Erythroblast (primary cell): ENCODE results near the gene GNE.

Experiments used
- GATA1 ChIP-seq: IDR thresholded peaks from 2 replicates; pipeline ENCODE4 v1.6.1; 2011; ENCODE audit warnings: low read depth, mild to moderate bottlenecking, control low read depth, low read length, moderate library complexity
- POLR2A ChIP-seq: IDR thresholded peaks from 2 replicates; pipeline ENCODE4 v1.6.1; 2011; ENCODE audit warnings: mild to moderate bottlenecking, low read length

- TF ChIP-seq POLR2A (no peak), GATA1 (no peak)
These were observed 80.7 kb downstream of the GNE start for GRCh38 chr9:36177571-36177970.
